ENCODE measurements around the gene BRINP2. TPM values are rescaled to one million over a fixed set of nuclear protein-coding genes. Genes with fewer than 3 reads are reported as not detected.

BRINP2 gene
- total RNA-seq: not detected

- ChIA-PET POLR2A (no interaction called here), CTCF (no interaction called here)
- DNase-seq: no peak
- no peaks in the 10 kb centered on the region for H3K4me1 Mint-ChIP-seq
- H3K4me3 Mint-ChIP-seq: no peak within 1 kb of the TSS
- H3K36me3 Mint-ChIP-seq (ENCODE audit: low read depth): no peaks in the 10 kb centered on the region
- no peak within 1 kb of the TSS for H3K27ac Mint-ChIP-seq
- H3K27me3 Mint-ChIP-seq: peaks cover 3% of the 10 kb centered on the region
- H3K9me3 Mint-ChIP-seq: no peaks in the 10 kb centered on the region
These were observed at the start of gene BRINP2 for GRCh38 chr1:177170756-177171535. Gene BRINP2, plus strand, starts transcription at chr1:177170958. Its CDS starts 58,919 bp downstream, at chr1:177229877.

- ChIA-PET POLR2A (no interaction called here), CTCF (no interaction called here)
- H3K4me3 Mint-ChIP-seq: no peak overlapping the region
These were observed 48.1 kb upstream of the BRINP2 start for GRCh38 chr1:177122461-177123251.

GRCh38 chr1:177124577-177125278 is 46.0 kb upstream of the BRINP2 start:
- no peak for DNase-seq
- H3K27ac Mint-ChIP-seq: no peak overlapping the region
- H3K27me3 Mint-ChIP-seq: no peaks in the 10 kb centered on the region
- ChIA-PET POLR2A (no interaction called here), CTCF (no interaction called here)
- no peaks in the 10 kb centered on the region for H3K4me1 Mint-ChIP-seq
- H3K4me3 Mint-ChIP-seq: no peak overlapping the region
- no peaks in the 10 kb centered on the region for H3K9me3 Mint-ChIP-seq
- no peaks in the 10 kb centered on the region for H3K36me3 Mint-ChIP-seq (ENCODE audit: low read depth)

More at GRCh38 chr1:177122461-177123251, 48.1 kb upstream of the BRINP2 start:
- Mint-ChIP-seq H3K27me3 (no peaks in the 10 kb centered on the region), H3K27ac (no peak overlapping the region), H3K9me3 (no peaks in the 10 kb centered on the region), H3K4me1 (no peaks in the 10 kb centered on the region), H3K36me3 (ENCODE audit: low read depth) (no peaks in the 10 kb centered on the region)
- DNase-seq: no peak

- no peaks in the 10 kb centered on the region for H3K4me1 Mint-ChIP-seq
- no peak for DNase-seq
- CTCF ChIA-PET: no interaction called here
- no peak overlapping the region for H3K27ac Mint-ChIP-seq
- no peaks in the 10 kb centered on the region for H3K27me3 Mint-ChIP-seq
- no peak overlapping the region for H3K4me3 Mint-ChIP-seq
- POLR2A ChIA-PET: no interaction called here
- no peaks in the 10 kb centered on the region for H3K9me3 Mint-ChIP-seq
- no peaks in the 10 kb centered on the region for H3K36me3 Mint-ChIP-seq (ENCODE audit: low read depth)
These were observed 44.5 kb upstream of the BRINP2 start for GRCh38 chr1:177126267-177126666.

- ChIA-PET POLR2A (no interaction called here), CTCF (no interaction called here)
- no peak overlapping the region for H3K4me3 Mint-ChIP-seq
- DNase-seq: no peak
- no peak overlapping the region for H3K27ac Mint-ChIP-seq
- H3K9me3 Mint-ChIP-seq: no peaks in the 10 kb centered on the region
- no peaks in the 10 kb centered on the region for H3K36me3 Mint-ChIP-seq (ENCODE audit: low read depth)
- H3K27me3 Mint-ChIP-seq: no peaks in the 10 kb centered on the region
- no peaks in the 10 kb centered on the region for H3K4me1 Mint-ChIP-seq
These were observed 42.0 kb upstream of the BRINP2 start for GRCh38 chr1:177128665-177129281.

- H3K27me3 Mint-ChIP-seq: no peaks in the 10 kb centered on the region
- H3K36me3 Mint-ChIP-seq (ENCODE audit: low read depth): no peaks in the 10 kb centered on the region
- no peak overlapping the region for H3K27ac Mint-ChIP-seq
- no peak for DNase-seq
- CTCF ChIA-PET: no interaction called here
- H3K4me3 Mint-ChIP-seq: no peak overlapping the region
- H3K9me3 Mint-ChIP-seq: no peaks in the 10 kb centered on the region
- POLR2A ChIA-PET: no interaction called here
- H3K4me1 Mint-ChIP-seq: no peaks in the 10 kb centered on the region
These were observed 40.3 kb upstream of the BRINP2 start for GRCh38 chr1:177130451-177130945.

- no peaks in the 10 kb centered on the region for H3K27me3 Mint-ChIP-seq
- DNase-seq: no peak
- CTCF ChIA-PET: no interaction called here
- no peak overlapping the region for H3K4me3 Mint-ChIP-seq
- no peak overlapping the region for H3K27ac Mint-ChIP-seq
- H3K4me1 Mint-ChIP-seq: no peaks in the 10 kb centered on the region
- no peaks in the 10 kb centered on the region for H3K36me3 Mint-ChIP-seq (ENCODE audit: low read depth)
- no peaks in the 10 kb centered on the region for H3K9me3 Mint-ChIP-seq
- POLR2A ChIA-PET: no interaction called here
These were observed 39.0 kb upstream of the BRINP2 start for GRCh38 chr1:177131723-177132122.

- Mint-ChIP-seq H3K36me3 (ENCODE audit: low read depth) (no peaks in the 10 kb centered on the region), H3K4me1 (no peaks in the 10 kb centered on the region), H3K27me3 (no peaks in the 10 kb centered on the region), H3K4me3 (no peak overlapping the region), H3K27ac (no peak overlapping the region), H3K9me3 (no peaks in the 10 kb centered on the region)
- DNase-seq: no peak
- ChIA-PET CTCF (no interaction called here), POLR2A (no interaction called here)
These were observed 38.6 kb upstream of the BRINP2 start for GRCh38 chr1:177132141-177132540.

GRCh38 chr1:177133977-177134538 is 36.7 kb upstream of the BRINP2 start:
- H3K4me1 Mint-ChIP-seq: no peaks in the 10 kb centered on the region
- H3K4me3 Mint-ChIP-seq: no peak overlapping the region
- H3K36me3 Mint-ChIP-seq (ENCODE audit: low read depth): no peaks in the 10 kb centered on the region
- DNase-seq: no peak
- H3K27me3 Mint-ChIP-seq: no peaks in the 10 kb centered on the region
- no peaks in the 10 kb centered on the region for H3K9me3 Mint-ChIP-seq
- CTCF ChIA-PET: no interaction called here
- POLR2A ChIA-PET: no interaction called here
- H3K27ac Mint-ChIP-seq: no peak overlapping the region

GRCh38 chr1:177135250-177135649 is 35.5 kb upstream of the BRINP2 start:
- Mint-ChIP-seq H3K27me3 (no peaks in the 10 kb centered on the region), H3K4me3 (no peak overlapping the region), H3K36me3 (ENCODE audit: low read depth) (no peaks in the 10 kb centered on the region), H3K9me3 (no peaks in the 10 kb centered on the region), H3K27ac (no peak overlapping the region), H3K4me1 (no peaks in the 10 kb centered on the region)
- POLR2A ChIA-PET: no interaction called here
- CTCF ChIA-PET: no interaction called here
- no peak for DNase-seq

GRCh38 chr1:177137814-177138213 is 32.9 kb upstream of the BRINP2 start:
- no peak overlapping the region for H3K4me3 Mint-ChIP-seq
- ChIA-PET POLR2A (no interaction called here), CTCF (no interaction called here)
- no peak overlapping the region for H3K27ac Mint-ChIP-seq
- no peaks in the 10 kb centered on the region for H3K9me3 Mint-ChIP-seq
- no peaks in the 10 kb centered on the region for H3K4me1 Mint-ChIP-seq
- H3K27me3 Mint-ChIP-seq: no peaks in the 10 kb centered on the region
- no peak for DNase-seq
- H3K36me3 Mint-ChIP-seq (ENCODE audit: low read depth): no peaks in the 10 kb centered on the region

GRCh38 chr1:177138347-177138746 is 32.4 kb upstream of the BRINP2 start:
- Mint-ChIP-seq H3K4me1 (no peaks in the 10 kb centered on the region), H3K27ac (no peak overlapping the region), H3K4me3 (no peak overlapping the region), H3K36me3 (ENCODE audit: low read depth) (no peaks in the 10 kb centered on the region), H3K27me3 (no peaks in the 10 kb centered on the region), H3K9me3 (peaks cover 2% of the 10 kb centered on the region)
- DNase-seq: no peak
- ChIA-PET CTCF (no interaction called here), POLR2A (no interaction called here)

- Mint-ChIP-seq H3K9me3 (peaks cover 2% of the 10 kb centered on the region), H3K27ac (no peak overlapping the region), H3K4me1 (no peaks in the 10 kb centered on the region), H3K36me3 (ENCODE audit: low read depth) (no peaks in the 10 kb centered on the region), H3K4me3 (no peak overlapping the region), H3K27me3 (no peaks in the 10 kb centered on the region)
- no peak for DNase-seq
- ChIA-PET POLR2A (no interaction called here), CTCF (no interaction called here)
These were observed 28.7 kb upstream of the BRINP2 start for GRCh38 chr1:177142010-177142409.

Data from activated CD4-positive, alpha-beta T cell treated with anti-CD3 and anti-CD28 coated beads, Interleukin-2, amount 10 ng/mL, durations not matched to agents 7 days and 5 days (primary cell).